HCT116 (cell line): ENCODE data around the gene WDR4. TPM values are rescaled to one million over a fixed set of nuclear protein-coding genes. Genes with fewer than 3 reads are reported as not detected.

ENCODE experiments used
- ATAC-seq: fragments of 200-7000 bp; cut with Tn5 transposase; 2 replicates; pipeline ENCODE4 v1.9.1; 2020; ENCODE audit warnings: mild to moderate bottlenecking, moderate library complexity
- BruUV-seq: library from RNA; stranded (reverse); fragments of 400-500 nt; replicated peaks from 2 replicates; lab custom pipeline; 2021; lab: Mats Ljungman, UMichigan
- CTCF ChIA-PET: fragments of 300-600 bp; sonication (Branson Sonifier 250); formaldehyde crosslinking; loops from one replicate; lab custom pipeline; 2021; ENCODE audit warnings: antibody characterized with exemption; lab: Charles Lee
- POLR2A ChIA-PET: fragments of 300-600, 350-600 bp; sonication (Branson Sonifier 250); formaldehyde crosslinking; loops from one replicate; lab custom pipeline; 2021; ENCODE audit warnings: antibody characterized with exemption; lab: Charles Lee
- RAD21 ChIA-PET, 2 experiments: fragments of 300-600 bp; sonication (Branson Sonifier 250); formaldehyde crosslinking; loops; one replicate each; lab custom pipeline; 2023; ENCODE audit warnings: low total read pairs in 2 of 2; ENCODE audit not compliant: uncharacterized antibody in 2 of 2, unreplicated experiment in 2 of 2, low non-redundant PET in 1 of 2; lab: Charles Lee
- DNase-seq: peaks from one replicate; pipeline ENCODE4 v3.0.0-alpha.2; 2010; ENCODE audit warnings: low read depth, low spot score
- H2AFZ ChIP-seq: fragments of 200-600 bp; shearing (Covaris generic), sonication (generic); 2 replicates; pipeline ENCODE4 v1.6.1; 2017; ENCODE audit warnings: low read depth, mixed run types, mixed read lengths, antibody characterized with exemption, low read length; ENCODE audit not compliant: poor library complexity, severe bottlenecking
- H3K27ac ChIP-seq: 2 replicates; pipeline ENCODE4 v1.5.1; 2012; ENCODE audit warnings: low read depth, low read length
- H3K27me3 ChIP-seq: fragments of 200-600 bp; sonication (generic); 2 replicates; pipeline ENCODE4 v1.6.1; 2016; ENCODE audit warnings: mixed run types, low read length, mixed read lengths; ENCODE audit not compliant: insufficient read depth
- H3K36me3 ChIP-seq, 2 experiments: fragments of 200-500 bp in 1 of 2; fragments of 200-600 bp in 1 of 2; sonication (Bioruptor generic) in 1 of 2; sonication (generic) in 1 of 2; 2 replicates each; pipeline versions ENCODE4 v1.5.1 to v1.6.1; 2014 to 2016; ENCODE audit warnings: low read length in 2 of 2, inconsistent platforms in 1 of 2, mixed read lengths in 1 of 2, mixed run types in 1 of 2; ENCODE audit not compliant: insufficient read depth in 2 of 2, control insufficient read depth in 1 of 2
- H3K4me1 ChIP-seq, 2 experiments: fragments of 200-600 bp in 1 of 2; sonication (generic) in 1 of 2; 2 replicates each; pipeline versions ENCODE4 v1.5.1 to v1.6.1; 2012 to 2017; ENCODE audit warnings: low read length in 2 of 2, inconsistent platforms in 1 of 2, mild to moderate bottlenecking in 1 of 2, mixed read lengths in 1 of 2, mixed run types in 1 of 2, moderate library complexity in 1 of 2; ENCODE audit not compliant: insufficient read depth in 2 of 2, control insufficient read depth in 1 of 2
- H3K4me2 ChIP-seq: fragments of 200-600 bp; sonication (generic); 2 replicates; pipeline ENCODE4 v1.6.1; 2017; ENCODE audit warnings: mixed run types, low read length, mixed read lengths
- H3K4me3 ChIP-seq, 2 experiments: fragments of 200-600 bp in 1 of 2; sonication (generic) in 1 of 2; replicated peaks in 1 of 2; 2 replicates each; pipeline ENCODE4 v1.5.1; 2011 to 2016; ENCODE audit warnings: low read length in 2 of 2, control low read depth in 1 of 2, low read depth in 1 of 2, mild to moderate bottlenecking in 1 of 2, mixed read lengths in 1 of 2, mixed run types in 1 of 2
- H3K79me2 ChIP-seq: fragments of 200-600 bp; sonication (generic); 2 replicates; pipeline ENCODE4 v1.6.1; 2017; ENCODE audit warnings: mild to moderate bottlenecking, mixed run types, low read length, moderate library complexity, mixed read lengths; ENCODE audit not compliant: insufficient read depth
- H3K9ac ChIP-seq: fragments of 200-600 bp; sonication (generic); 2 replicates; pipeline ENCODE4 v1.6.1; 2016; ENCODE audit warnings: low read length, mixed read lengths
- H3K9me2 ChIP-seq: fragments of 200-600 bp; sonication (generic), shearing (Covaris generic); 2 replicates; pipeline ENCODE4 v1.6.1; 2017; ENCODE audit warnings: mixed run types, mild to moderate bottlenecking, moderate library complexity; ENCODE audit not compliant: insufficient read depth
- H3K9me3 ChIP-seq, 2 experiments: fragments of 200-500 bp in 1 of 2; fragments of 200-600 bp in 1 of 2; sonication (Bioruptor generic) in 1 of 2; sonication (generic) in 1 of 2; 2 replicates each; pipeline ENCODE4 v1.6.1; 2014 to 2017; ENCODE audit warnings: low read length in 2 of 2, mixed read lengths in 2 of 2, inconsistent platforms in 1 of 2, low read depth in 1 of 2, mild to moderate bottlenecking in 1 of 2, mixed run types in 1 of 2, moderate library complexity in 1 of 2; ENCODE audit not compliant: control insufficient read depth in 1 of 2, insufficient read depth in 1 of 2
- H4K20me1 ChIP-seq: fragments of 200-600 bp; sonication (generic), shearing (Covaris generic); 2 replicates; pipeline ENCODE4 v1.6.1; 2017; ENCODE audit warnings: mixed run types, mild to moderate bottlenecking, moderate library complexity; ENCODE audit not compliant: insufficient read depth
- CBX3 ChIP-seq: IDR thresholded peaks from 2 replicates; pipeline ENCODE4 v1.6.1; 2012; ENCODE audit warnings: low read depth
- CEBPB ChIP-seq: IDR thresholded peaks from 2 replicates; pipeline ENCODE4 v1.6.1; 2012; ENCODE audit warnings: low read depth
- CTCF ChIP-seq, 3 experiments: fragments of 200-600 bp in 1 of 3; sonication (generic) in 1 of 3; IDR thresholded peaks in 2 of 3; conservative IDR thresholded peaks in 1 of 3; 2 replicates each; pipeline ENCODE4 v1.5.1; 2012 to 2017; ENCODE audit warnings: low read depth in 2 of 3, low read length in 2 of 3, antibody characterized with exemption in 1 of 3, borderline replicate concordance in 1 of 3, control low read depth in 1 of 3, mild to moderate bottlenecking in 1 of 3, mixed read lengths in 1 of 3, mixed run types in 1 of 3, moderate library complexity in 1 of 3; ENCODE audit not compliant: insufficient read depth in 1 of 3
- EGR1 ChIP-seq: IDR thresholded peaks from 2 replicates; pipeline ENCODE4 v1.6.1; 2012; ENCODE audit warnings: low read depth
- ELF1 ChIP-seq: IDR thresholded peaks from 2 replicates; pipeline ENCODE4 v1.6.1; 2012; ENCODE audit warnings: low read depth, borderline replicate concordance
- EZH2 ChIP-seq: fragments of 200-600 bp; sonication (generic); IDR thresholded peaks from 2 replicates; pipeline ENCODE4 v1.6.1; 2017; ENCODE audit warnings: antibody characterized with exemption, mixed run types
- EZH2phosphoT487 ChIP-seq: fragments of 200-600 bp; IDR thresholded peaks from 2 replicates; pipeline ENCODE4 v1.6.1; 2018; ENCODE audit warnings: antibody characterized with exemption, borderline replicate concordance
- RAD21 ChIP-seq: IDR thresholded peaks from 2 replicates; pipeline ENCODE4 v1.6.1; 2012; ENCODE audit warnings: low read depth, mild to moderate bottlenecking
- SIN3A ChIP-seq: IDR thresholded peaks from 2 replicates; pipeline ENCODE4 v1.6.1; 2012; ENCODE audit warnings: low read depth
- TCF7L2 ChIP-seq: IDR thresholded peaks from 2 replicates; pipeline ENCODE4 v1.7.0; 2011; ENCODE audit warnings: borderline replicate concordance, inconsistent platforms; ENCODE audit not compliant: insufficient read depth, insufficient read length; ENCODE audit errors: extremely low read depth
- YY1 ChIP-seq: IDR thresholded peaks from 2 replicates; pipeline ENCODE4 v1.6.1; 2011; ENCODE audit warnings: low read length, low read depth, moderate library complexity, mild to moderate bottlenecking; ENCODE audit not compliant: insufficient replicate concordance; ENCODE audit errors: extremely low read depth
- ZFX ChIP-seq: fragments of 450-650 bp; IDR thresholded peaks from 2 replicates; pipeline ENCODE4 v1.6.1; 2017
- ZNF274 ChIP-seq: fragments of 200-500 bp; sonication (Bioruptor generic); IDR thresholded peaks from 2 replicates; pipeline ENCODE4 v1.6.1; 2014; ENCODE audit warnings: mild to moderate bottlenecking, low read depth, low read length, inconsistent platforms
- intact Hi-C: fragments of 100-400 bp; cut with micrococcal nuclease; formaldehyde crosslinking; loops from 2 replicates; pipeline ENCODE4 v1.10.0; 2022
- total RNA-seq: library from RNA; stranded (reverse); gene quantifications from one replicate; pipeline ENCODE4 v1.2.1, GENCODE V29; 2021; ENCODE audit not compliant: unreplicated experiment
- TF ChIP-seq, protein P1 (sequence below): IDR thresholded peaks from 2 replicates; pipeline ENCODE4 v1.6.1; 2012

WDR4 gene
- total RNA-seq, 1 experiment from 2014 or later, result 34.8 TPM

DNA sequence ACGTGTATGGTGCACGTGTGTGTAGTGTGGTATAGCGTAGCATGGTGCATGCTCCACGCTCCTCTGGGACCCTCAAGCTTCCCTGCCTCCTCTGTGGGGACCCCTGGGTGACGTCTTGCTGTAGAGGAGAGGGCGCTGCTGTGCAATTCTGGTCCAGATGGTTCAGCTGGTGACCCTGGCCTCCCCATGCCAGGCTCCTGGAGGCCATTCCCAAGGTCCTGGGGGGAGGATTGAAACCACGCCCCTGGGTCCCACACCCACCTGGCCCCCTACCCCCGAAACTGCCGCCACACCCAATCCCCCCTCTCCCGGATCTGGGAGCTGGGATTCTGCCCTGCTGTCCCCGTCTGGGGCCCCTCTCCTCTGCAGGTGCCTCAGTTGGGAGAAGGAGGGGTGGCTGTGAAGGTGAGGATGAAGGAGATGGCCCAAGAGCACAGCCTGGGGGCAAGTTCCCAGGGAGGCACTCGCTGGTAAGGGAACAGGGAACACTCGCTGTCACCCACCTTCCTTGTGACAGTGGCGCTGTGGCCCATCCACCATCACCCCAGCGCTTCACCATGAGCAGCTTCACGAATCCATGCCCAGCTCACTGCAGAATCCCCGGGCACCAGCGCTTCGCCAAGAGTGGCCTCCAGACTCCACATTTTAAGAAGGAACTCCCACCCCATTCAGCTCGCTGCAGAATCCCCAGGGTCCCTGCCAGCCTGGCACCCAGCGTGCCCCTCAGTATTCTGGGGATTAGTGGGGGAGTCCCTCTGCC lies 38.0 kb downstream of the WDR4 start:
- ChIA-PET CTCF (no interaction called here), POLR2A (no interaction called here), RAD21 (no interaction called here)
- intact Hi-C loops, result no loop called here
- peaks cover 7% of the 10 kb centered on the region; the same call in 1 of the 2 replicates for H4K20me1 ChIP-seq
- ATAC-seq (no peak), DNase-seq (no peak)
- no TSS peak for BruUV-seq
- no peak overlapping the region for H3K9ac ChIP-seq
- peaks cover 31 to 61% of the 10 kb centered on the region in 2 experiments for H3K36me3 ChIP-seq
- H3K9me3 ChIP-seq, result no peaks in the 10 kb centered on the region
- H3K27ac ChIP-seq, result no peak overlapping the region
- peaks cover 39% of the 10 kb centered on the region for H3K79me2 ChIP-seq
- H2AFZ ChIP-seq, result no peak overlapping the region
- TF ChIP-seq ELF1 (no peak), CEBPB (no peak), SIN3A (no peak), EZH2 (no peak), ZFX (no peak), EGR1 (no peak), EZH2phosphoT487 (no peak), CBX3 (no peak), CTCF (IDR thresholded peaks at IDR 0.05 in 2 of 3, conservative IDR thresholded peaks at IDR 0.05 in 1 of 3; ENCODE audit: borderline replicate concordance in 1 of 3, insufficient read depth in 1 of 3, low read depth in 2 of 3, low read length in 2 of 3) (no peak), RAD21 (no peak), TCF7L2 (no peak), YY1 (no peak), ZNF274 (no peak)
- TF ChIP-seq, protein P1, sequence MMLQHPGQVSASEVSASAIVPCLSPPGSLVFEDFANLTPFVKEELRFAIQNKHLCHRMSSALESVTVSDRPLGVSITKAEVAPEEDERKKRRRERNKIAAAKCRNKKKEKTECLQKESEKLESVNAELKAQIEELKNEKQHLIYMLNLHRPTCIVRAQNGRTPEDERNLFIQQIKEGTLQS, result no peak
- H3K4me3 ChIP-seq, result no peak overlapping the region
- no peaks in the 10 kb centered on the region for H3K4me1 ChIP-seq
- no peak overlapping the region for H3K4me2 ChIP-seq
- no peaks in the 10 kb centered on the region for H3K27me3 ChIP-seq
- no peaks in the 10 kb centered on the region for H3K9me2 ChIP-seq
